GM12892 (cell line): Measurements from ENCODE around the gene MYO1E.

Experiments used
- POLR2A ChIP-seq: IDR thresholded peaks from 2 replicates; pipeline ENCODE4 v1.6.1; 2011; ENCODE audit warnings: low read depth, low read length, control low read depth
- POLR2AphosphoS5 ChIP-seq: IDR thresholded peaks from 2 replicates; pipeline ENCODE4 v1.6.1; 2011; ENCODE audit warnings: low read depth, low read length, control low read depth
- TAF1 ChIP-seq: IDR thresholded peaks from 2 replicates; pipeline ENCODE4 v1.6.1; 2011; ENCODE audit warnings: low read depth, mild to moderate bottlenecking, control low read depth, low read length, borderline replicate concordance

DNA sequence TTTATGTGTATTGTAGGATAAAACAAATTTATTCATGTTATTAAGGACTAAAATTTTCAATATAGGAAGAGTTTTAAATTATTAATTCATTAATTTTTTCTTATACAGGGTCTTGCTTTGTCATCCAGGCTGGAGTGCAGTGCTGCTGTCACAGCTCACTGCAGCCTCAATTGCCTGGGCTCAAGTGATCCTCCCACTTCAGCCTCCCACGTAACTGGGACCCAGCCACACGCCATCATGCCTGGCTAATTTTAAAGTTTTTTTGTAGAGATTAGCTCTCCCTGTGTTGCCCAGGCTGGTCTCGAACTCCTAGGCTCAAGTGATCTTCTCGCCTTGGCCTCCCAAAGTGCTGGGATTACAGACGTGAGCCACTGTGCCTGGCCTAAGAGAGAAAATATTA lies 253.0 kb downstream of the MYO1E start:
- TF ChIP-seq POLR2AphosphoS5 (no peak), POLR2A (no peak), TAF1 (no peak)
